GM10847 (cell line): ENCODE measurements around the gene EPS8L3.

Experiments used
- POLR2A ChIP-seq: IDR thresholded peaks from 2 replicates; pipeline ENCODE4 v1.6.1; 2011; ENCODE audit not compliant: insufficient read length; ENCODE audit errors: extremely low read depth

Gene EPS8L3

DNA sequence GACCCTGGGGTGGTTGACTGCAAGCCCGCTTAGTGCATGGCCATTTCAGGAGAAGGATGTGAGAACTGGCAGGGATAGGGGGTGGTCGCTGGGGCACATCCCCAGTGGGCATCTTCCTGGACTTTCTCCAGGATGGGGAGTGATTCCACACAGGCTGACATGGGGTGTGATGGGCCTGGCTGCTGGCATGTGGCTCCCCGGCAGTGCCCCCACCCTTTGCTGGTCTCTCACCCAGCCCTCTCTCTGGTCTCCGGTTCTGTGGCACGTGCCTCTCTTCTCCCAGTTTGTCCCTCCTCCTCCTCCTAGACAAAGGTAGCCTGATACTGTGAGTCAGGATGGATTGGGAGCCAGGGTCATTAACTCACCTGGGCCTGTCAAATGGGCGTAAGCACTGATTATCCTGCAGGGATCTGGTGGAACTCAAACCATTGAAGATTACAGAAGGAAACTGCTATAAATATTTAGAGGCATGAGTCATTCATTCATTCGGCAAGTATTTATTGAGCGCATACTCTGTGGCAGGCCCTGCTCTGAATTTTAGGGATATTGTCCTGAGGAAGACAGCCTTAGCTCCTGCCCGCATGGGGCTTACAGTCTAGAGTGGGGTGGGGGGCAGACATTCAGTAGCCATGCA, 23.6 kb upstream of the EPS8L3 start:
- no peak for TF ChIP-seq POLR2A

DNA sequence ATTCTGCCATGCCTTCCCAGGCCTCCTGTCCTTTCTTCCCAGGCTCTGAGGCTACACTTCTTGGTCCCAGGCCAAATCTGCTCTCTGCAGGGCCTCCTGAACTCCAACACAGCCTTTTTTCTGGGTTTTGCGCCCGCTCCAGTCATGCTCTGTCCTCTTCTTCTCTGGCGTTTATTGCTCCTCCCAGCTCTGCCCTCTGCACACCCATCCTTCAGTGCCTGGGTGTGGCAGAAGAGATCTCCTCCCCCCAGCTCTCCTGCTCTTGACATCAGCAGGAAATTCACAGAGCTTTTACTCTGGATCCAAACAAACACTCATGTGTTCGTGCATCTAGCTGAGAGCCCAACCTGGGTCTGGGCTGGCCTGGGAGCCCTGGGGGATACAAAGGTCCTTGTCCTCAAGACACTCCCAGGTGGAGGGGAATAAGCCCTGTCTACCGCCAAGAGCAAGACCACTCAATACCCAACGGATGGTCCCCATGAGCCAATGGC, 22.9 kb upstream of the EPS8L3 start:
- TF ChIP-seq POLR2A = no peak

DNA sequence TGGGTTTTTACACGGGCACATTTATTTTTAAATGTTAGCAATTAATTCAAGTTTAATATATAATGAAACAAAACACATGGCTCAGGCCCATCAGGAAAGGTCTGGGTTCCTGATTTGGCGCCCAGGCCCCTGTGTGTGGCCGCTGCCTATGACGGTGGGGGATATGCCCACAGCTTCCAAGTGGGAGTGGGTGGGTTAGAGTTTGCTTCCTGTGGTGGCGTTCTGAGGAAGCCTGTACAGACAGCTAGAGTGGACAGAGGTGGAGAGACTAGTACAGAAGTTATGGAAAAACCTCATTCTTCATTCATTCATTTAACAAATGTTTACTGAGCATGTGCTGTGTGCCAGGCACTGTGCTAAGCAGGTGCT, 22.4 kb upstream of the EPS8L3 start:
- TF ChIP-seq POLR2A = no peak

DNA sequence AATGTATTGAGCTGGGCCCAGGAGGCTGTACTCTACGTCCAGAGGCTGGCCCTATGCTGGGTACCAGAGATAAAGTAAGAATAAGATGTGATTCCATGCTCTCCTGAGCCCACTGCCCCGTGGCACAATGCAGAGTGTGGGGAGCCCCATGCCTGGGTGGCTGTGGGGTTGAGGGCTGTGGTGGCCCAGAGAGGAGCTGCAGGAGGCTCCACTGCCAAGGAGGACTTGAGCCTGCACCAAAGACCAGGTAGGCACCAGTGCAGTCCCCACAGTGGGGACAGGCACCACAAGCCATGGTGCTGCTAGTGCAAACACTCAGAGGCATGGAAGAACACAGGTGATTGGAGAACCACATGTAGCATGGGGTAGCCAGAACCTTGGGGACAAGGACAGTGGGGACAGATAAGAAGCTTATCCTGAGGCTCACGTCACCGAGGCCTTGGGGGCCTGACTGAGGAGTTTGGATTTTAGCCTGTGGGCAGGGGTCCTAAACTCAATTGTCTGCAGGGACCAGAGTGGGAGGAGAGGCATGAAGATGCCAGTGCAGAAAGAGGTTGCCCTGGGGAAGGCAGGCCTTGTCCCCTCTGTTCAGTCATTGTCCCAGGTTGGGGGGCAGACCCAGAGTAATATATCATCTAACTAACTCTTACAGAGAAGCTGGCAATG, 21.9 kb upstream of the EPS8L3 start:
- no peak for TF ChIP-seq POLR2A

DNA sequence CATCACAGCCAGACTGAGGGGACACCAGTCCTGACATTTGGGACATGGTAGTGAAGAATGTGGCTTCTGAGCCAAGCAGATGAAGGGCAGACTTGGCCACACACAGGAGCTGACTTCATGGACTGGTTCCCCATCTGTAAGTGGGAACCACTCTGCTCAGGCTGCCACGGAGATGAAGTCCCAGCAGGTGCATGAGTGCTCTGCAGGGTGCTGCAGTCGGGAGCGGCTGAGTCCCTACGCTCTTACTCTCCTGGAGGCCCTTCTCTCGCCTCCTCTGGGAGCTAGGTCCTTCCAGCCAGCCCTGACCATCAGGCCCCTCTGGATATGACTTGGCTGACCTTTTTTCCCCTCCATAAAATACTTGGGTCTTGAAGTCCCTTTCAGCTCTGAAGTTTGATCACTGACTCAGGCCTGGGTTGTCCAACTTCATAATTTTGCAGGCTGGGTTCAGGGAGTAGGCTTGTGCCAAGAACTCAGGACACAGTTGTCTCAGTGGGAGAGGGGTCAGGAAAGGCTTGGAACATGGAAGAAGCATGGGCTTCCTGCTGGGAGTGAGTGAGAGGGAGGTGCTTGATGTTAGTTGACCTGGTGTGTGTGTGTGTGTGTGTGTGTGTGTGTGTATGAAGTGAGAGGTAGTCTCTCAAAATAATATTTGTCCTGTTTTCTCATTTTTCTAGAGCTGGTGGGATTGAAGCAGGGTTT, 21.0 kb upstream of the EPS8L3 start:
- no peak for TF ChIP-seq POLR2A

DNA sequence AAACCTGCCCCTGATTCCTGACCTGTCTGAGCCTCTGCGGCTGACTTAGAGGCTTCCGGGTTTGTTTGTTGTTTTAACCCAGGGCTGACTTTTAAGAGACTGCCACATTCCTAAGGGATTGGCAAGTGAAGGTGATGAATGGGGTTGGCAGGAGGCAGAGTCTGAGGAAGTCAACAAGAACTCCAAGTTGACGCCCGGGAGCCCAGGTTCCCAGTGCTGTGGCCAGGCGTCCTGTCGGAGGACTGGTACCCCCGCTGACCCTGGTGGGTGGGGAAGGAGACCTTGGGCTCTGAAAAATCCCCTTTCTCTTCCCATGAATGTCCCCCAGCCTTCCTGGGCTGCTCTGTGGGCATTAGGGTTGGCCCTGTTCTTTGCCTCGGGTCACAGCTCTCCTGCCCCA, 19.7 kb upstream of the EPS8L3 start:
- TF ChIP-seq POLR2A = no peak

DNA sequence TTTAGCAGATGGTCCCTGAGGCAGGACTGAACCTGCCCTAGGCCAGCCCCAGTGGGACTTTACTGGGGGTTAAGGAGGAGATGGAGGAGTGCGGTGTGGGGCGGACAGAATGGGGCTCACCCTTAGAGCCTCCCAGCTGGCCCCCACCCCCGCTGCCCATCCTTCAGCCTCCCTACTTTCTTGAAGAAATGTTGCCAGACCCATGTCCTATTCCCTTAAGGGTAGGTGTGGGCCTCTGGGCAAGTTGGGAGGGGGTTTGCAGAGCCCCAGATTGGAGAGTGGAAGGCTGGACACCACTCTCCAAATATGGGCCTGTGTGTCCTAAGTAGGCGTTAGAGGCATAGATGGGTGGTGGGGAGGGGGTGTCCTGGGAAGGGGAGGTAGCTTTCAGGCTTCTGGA, 19.2 kb upstream of the EPS8L3 start:
- no peak for TF ChIP-seq POLR2A

DNA sequence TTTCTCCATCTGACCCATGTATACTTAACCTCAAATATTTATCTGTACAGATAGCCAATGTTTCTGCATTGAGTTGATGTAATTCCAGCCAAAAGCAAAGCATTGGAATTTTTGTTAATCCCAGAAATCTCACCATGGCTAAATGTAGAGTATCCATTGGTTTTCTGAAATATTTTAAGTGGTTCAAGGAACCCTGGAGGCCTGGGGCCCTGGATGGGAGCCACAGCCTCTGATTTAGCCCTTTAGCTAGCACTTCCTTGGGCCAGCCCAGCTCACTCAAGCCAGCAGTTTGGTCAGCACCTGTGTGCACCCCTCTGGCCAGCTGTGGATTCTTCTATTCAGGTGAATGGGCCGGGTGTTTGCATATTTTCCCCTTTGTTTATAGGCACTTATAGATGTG, 18.8 kb upstream of the EPS8L3 start:
- no peak for TF ChIP-seq POLR2A

DNA sequence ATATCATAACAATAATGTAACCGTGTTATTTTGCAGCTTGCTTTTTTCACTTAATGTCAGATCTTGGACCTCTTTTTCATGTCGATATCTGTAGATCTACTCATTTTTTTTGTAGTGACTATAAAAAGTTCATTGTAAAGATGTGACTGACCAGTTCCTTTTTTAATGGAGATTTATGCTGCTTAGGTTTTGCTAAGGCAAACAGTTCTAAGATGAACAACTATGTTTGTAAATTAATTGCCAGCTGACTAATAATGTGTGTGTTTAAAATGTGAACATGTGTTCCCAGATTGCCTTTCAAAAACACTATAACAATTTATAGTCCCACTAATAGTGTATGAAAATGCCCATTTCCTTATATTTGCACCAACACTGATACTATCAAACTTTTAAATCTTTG, 18.1 kb upstream of the EPS8L3 start:
- no peak for TF ChIP-seq POLR2A

DNA sequence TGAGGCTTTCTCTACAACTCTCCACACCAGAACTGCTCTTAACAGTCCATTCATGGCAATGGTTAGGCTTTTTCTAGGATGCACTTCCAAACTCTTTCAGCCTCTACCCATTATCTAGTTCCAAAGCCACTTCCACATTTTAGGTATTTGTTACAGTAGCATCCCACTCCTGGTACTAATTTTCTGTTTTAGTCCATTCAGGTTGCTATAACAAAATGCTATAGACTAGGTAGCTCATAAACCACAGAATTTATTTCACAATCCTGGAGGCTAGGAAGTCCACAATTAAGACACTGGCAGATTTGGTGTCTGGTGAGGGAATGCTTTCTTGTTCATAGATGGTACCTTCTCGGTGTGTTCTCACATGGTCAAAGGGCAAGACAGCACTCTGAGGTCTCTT, 17.3 kb upstream of the EPS8L3 start:
- no peak for TF ChIP-seq POLR2A

DNA sequence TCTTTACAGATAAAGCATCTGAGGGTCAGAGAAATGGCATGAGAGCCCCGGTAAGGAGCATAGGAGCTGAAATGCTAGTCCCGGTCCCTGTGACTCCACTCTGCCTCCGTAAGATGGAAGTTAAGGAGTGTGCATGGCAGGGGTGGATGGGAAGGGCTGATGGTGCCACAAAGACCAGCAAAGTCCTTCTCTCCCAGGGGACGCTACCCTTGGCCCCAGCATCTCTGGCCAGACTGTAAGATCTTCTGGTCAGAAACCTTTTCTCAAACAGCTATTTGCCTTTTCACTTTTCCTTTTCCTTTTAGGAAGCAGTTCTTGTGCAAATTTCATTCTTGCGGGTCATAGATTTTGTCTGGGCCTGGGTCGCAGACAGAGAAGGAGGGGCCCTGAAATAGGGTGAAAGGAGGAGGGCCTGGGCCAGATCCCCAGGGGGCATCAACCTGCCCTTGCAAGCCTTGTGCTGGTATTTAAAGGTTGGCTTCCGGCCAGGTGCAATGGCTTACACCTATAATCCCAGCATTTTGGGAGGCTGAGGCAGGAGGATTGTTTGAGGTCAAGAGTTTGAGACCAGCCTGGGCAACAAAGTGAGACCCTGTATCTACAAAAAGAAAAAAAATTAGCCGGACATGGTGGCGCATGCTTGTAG, 14.4 kb upstream of the EPS8L3 start:
- TF ChIP-seq POLR2A = no peak

DNA sequence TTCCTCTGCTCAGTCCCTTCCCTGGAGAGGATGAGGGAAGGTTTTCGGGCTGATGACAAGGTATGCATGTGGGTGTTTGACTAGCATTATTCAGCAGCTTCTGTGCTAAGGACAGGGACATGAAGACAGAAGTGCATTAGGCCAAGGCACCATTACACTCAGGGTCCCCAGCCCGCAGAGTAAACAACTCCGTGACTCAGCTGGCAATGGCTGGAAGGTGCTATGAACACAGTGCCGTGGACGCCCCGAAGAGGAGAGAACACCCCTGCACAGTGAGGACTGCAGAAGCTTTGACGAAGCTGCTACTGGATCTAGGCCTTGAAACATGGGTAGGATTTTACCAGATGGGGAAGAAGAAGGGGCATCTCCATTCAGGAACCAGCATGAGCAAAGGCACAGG, 13.7 kb upstream of the EPS8L3 start:
- TF ChIP-seq POLR2A = no peak

DNA sequence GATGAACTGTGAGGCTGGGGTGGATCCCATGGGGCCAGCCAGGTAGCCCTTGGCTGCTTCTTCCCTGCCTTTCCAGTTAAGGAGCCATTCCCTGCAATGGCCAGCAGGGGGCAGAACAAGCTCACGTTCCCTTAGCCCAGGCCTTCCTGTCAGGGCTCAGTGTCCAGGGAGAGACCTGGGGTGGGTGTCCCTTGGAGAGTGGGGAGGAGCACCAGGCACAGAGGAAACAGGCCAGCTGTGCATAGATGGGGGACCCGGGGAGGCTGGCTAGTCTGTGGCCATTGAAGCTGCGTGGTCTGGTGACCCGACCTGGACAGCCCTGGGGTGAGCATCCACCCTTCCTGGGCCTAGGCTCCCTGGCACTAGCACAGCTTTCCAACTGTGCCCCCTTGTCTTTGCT, 13.2 kb upstream of the EPS8L3 start:
- TF ChIP-seq POLR2A = no peak

DNA sequence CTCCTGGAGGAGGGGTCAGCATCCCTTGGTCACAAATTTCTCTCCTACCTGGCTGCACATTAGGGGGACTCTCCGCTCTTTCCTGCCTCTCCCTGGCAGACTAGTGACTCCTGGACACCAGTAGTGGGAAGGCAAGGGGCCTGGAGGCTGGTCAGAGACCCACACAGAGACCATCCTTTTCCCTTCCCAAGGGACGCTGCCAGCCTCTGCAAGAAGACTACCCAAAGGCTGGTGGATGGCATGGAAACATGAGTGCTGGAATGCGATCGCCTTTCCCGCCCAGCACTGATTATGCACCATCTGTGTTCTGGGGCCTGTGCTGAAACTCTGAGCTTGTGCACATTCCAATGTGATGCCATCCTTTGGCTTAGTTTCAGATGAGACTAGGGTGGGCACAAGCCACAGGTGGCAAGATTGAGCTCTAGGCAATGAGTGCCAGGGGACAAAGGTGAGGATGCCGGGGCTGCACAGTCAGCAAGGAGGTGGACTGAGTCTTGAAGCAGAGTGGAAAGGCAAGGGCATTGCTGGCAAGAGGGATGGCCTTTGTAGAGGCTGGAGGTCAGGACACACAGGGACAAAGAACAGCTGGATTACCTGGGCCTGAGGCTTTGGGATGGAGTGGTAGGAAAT, 12.6 kb upstream of the EPS8L3 start:
- no peak for TF ChIP-seq POLR2A

DNA sequence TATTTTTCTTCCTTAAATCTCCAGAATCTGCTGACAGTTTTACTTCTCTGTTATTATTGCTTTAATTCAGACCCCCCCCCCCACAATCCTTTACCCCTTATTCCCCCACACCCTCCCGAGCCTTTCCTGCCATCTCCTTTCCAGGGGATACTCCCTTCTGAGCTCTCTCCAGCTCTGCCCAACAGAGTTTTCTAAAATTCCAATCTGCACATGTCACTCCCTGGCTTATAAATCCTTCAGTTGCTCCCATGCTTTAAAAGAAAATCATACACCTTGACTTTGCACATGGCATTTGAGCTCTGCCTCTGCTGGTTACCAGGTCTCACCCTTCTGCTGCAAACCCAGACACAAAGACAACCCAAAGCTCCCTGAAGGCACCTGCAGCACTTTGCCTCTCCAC, 11.7 kb upstream of the EPS8L3 start:
- TF ChIP-seq POLR2A = no peak
